Stimulated activated naive CD4-positive, alpha-beta T cell treated with Interleukin-2 at 50 U/mL for 16 hours (primary cell): ENCODE data around the gene FASN.

Experiments used
- DNase-seq: peaks from one replicate; lab custom pipeline; 2025; lab: John Stamatoyannopoulos, UW

The FASN gene

DNA sequence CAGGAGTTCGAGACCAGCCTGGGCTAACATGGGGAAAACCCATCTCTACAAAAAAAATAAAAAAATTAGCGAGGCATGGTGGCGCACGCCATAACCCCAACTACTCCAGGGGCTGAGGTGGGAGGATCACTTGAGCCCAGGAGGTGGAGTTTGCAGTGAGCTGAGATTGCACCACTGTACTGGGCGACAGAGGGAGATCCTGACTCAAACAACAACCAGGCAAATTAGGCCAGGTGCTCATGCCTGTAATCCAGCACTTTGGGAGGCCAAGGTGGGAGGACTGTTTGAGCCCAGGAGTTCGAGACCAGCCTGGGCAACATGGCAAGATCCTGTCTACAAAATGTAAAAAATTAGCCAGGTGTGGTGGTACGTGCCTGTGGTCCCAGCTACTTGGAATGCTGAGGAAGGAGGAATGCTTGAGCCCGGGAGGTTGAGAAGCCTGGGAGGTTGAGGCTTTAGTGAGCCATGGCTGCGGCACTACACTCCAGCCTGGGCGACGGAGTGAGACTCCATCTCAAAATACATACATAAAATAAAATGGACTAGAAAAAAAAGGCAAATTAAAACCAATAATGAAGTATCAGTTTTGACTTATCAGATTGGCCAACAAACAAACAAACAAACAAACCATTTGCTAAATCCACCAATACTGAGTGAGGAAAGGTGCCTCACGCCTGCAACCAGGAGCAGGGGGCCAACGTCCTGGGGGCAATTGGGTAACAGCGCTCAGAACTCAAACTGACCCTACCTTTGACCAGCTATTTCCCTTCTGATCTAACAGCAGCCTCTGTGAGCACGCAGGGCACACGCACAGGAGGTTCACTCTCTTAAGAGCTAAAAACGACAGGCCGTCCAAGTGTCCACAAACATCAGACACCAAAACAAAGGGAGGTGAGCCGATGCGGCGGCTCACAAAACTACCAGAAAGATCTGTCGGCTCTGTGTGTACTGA is 19.4 kb upstream of the FASN start:
- DNase-seq: no peak

DNA sequence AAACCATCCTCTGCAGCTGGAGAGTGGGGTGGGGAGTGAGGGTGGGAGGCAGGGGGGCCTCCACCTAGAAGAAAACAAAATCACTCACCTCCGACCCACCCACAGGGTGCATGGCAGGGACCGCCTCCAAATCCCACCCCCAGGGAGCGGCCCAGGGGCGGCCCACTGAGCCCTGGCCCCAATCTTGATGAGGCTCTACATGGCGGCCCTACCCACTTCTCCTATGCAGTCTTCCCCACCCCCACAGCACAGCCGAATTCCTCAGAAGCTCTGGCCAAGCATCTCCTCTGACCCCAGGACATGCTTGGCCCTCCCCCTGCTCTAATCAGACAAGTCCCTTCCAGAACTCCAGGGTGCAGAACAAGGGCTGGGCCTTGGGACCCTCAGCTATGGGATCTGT is 18.2 kb upstream of the FASN start:
- no peak for DNase-seq

DNA sequence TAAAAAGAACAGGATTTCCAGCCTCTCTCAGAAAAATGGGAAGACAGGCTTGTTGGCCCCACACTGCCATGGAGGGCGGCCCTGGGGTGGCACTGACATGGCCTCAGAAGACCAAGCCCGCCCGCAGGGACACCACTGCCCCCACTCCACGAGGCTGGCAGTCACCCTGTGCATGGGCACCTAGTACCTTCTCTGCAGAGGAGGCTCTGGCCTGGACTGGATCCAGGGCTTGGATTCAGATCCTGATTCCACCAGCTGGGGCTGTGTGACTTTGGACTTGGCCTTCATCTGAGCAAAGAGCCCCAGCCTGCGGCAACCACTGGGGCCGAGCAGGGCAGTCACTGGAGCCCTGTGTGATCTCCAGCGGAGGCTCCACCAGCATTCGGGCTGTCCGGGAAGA is 16.8 kb upstream of the FASN start:
- DNase-seq: no peak

DNA sequence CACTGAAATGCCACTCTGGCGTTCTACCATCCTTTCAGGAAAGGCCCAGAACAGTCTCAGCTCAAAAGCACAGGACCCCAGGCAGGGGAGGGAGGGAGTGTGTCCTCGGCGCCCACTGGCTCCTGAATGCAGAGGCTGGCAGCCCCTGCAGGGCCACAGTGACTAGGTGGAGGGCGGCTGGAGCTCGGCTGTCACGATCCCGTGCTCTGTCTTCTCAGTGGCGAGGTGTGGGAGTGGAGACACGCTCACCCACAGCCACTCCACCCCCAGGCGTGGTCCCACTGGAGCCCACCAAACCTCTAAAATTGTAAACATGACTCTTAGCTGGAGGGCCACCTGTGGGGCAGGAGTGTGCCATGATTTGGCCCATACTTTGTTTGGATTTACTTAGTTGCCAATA is 16.4 kb upstream of the FASN start:
- no peak for DNase-seq

DNA sequence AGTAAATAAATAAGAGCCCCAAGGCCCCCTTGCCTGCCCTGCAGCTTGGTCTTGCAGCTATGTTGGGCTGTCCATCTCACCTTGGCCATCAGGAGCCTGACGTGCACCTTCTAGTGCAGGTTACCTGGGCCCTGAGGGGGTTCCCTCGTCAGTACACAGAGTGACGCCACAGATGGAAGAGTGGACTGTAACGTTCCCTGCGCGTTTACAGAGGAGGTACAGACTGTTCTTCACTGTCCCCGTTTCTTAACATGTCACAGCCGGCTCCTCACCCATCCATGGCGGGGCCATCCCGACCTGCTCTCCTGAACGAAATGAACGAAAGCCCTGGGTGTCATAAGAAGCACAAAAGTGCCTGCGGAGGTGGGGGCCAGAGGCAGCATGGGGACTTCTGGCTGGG is 15.9 kb upstream of the FASN start:
- DNase-seq: no peak

DNA sequence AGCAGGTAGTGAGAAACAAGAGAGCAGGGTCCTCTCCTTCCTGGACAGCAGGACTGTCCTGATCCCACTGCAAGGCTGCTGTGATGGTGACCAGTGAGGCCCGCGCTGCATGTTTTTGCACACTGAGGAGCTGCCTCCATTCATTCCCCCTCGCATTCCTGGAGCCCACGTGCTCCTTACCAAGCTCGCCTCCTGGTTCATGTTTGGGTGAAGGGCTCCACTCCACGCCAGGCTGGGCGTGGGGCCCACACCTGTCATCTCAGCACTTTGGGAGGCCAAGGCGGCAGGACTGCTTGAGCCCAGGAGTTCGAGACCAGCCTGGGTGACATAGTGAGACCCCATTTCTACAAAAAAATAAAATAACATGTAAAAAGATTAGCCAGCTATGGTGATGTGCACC is 15.4 kb upstream of the FASN start:
- no peak for DNase-seq

DNA sequence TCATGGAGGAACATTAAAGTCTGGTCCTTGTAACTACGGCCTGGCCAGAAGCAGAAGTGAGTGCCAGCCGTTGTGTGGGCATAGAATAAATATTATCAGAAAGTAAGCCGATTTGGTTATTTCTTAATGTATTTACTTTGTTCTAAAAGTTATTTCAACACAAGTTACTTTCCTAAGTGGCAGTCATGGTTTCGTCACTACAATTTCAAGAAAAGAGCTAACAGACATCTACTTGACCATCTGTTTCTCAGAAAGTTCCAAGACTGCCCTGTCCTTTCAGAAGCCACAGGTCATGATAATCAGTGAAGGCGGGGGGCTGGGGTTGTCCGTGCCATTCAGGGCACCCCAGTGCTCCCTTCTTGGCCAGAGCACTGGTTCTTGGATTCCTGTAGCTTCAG is 14.9 kb upstream of the FASN start:
- DNase-seq: no peak

DNA sequence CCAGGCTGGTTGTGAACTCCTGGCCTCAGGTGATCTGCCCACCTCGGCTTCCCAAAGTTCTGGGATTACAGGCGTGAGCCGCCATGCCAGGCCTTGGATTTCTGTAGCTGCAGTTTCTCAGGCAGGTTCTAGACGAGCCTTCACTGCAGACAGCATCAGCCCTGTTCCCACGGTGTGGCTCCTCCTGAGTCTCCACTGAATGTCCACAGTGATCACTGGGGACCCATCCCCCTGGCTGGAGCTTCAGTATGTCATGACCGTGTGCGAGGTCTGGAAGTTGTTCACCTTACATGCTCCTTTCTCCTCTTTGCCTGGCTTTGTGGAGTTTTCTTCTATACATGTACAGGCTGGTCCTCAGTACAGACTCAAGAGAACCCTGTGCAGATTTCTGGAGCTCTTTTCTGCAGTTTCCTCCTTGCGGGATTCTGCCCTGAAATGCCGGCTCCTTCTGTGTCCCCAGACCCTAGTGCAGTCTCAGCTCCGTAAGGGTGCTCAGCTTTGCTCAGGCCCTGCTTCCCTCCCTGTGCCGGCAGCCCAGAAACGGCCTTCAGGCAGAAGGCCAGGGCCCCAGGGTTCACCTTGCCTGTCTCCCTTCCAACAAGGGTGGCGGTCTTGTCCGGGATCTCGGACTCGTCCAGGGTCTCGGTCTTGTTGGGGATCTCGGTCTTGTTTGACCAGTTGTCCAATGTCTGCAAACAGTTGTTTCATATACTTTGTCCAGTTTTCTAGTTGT is 14.3 kb upstream of the FASN start:
- DNase-seq: no peak

DNA sequence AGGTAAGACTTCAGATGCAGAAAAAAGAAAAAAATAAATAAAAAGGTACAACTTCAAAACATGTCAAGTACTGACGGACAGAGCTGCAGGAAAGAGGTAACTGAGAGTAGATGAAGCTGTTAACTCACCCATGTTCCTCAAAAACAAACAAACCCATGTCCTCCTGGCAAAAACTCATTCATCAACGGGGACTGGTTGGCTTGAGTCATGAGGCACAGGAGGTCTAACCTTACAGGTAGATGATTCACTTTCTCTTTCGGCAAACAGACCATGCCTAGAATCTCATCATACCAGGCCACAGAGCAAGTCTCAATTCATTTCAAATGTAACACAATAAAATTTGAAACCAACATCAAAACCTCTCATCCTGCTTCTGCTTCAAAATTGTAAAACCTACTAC is 12.3 kb upstream of the FASN start:
- DNase-seq: no peak

DNA sequence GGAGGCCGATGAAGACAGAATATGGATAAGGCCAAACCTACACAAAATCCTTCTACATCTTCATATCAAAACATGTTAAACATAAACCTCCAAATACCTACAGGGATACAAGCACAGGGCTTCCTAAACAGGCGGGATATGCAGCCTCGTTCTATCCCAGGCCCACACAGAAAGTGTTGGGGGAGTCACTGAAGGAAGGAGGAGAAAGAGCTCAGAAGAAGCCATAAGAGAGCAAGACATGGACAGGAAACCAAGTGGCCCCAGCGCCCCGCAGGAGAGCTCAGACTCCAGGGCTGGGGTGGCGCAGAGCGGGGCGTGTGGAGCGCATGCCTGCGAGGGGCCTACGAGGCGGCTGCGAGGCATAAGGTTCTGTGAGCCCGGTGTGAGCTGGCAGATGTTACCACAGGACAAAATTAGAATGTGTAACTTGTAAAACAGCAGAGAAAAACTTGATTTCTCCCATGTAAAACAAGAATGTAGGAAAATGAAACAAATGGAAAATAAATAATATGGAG is 11.0 kb upstream of the FASN start:
- no peak for DNase-seq

DNA sequence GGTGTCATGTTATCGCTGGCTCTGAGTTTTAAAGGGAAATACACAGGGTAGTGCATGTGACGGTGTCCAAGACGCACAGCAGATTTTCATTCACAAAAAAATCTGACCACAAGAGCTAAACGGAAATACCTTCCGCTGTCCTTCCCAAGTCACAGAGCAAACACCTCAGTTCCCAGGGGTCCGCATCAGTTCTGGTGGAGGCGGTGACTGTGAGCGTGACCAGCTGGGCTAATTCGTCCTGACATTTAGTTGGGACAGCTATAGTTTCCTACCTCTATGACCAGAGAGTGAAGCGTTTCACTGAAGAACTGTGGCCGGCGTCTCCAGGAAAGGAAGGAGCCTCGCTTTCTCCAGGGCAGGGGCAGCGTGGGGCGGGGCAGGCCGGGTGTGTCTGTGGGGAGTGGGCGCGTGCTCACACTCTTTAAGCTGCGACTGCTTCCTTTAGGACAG is 10.5 kb upstream of the FASN start:
- DNase-seq: no peak

DNA sequence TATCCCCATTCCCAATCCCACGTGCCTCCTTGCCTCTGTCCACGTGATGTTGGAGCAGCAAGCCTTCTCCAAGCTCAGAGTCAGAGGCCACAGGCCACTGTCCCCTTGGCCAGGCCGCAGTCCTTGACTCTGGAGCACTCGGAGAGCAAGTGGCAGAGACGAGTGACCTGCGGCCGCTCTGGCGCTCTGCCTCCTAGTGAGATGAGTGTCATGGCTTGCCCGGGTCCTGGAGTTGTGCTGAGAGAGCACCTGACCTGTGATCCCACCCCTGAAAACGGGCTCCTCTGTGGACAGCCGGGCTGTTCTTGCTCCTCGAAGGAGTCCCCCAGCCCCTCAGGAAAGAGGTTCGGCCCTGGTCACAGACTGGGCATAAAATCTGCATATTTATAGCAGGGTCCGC is 10.0 kb upstream of the FASN start:
- DNase-seq: no peak

DNA sequence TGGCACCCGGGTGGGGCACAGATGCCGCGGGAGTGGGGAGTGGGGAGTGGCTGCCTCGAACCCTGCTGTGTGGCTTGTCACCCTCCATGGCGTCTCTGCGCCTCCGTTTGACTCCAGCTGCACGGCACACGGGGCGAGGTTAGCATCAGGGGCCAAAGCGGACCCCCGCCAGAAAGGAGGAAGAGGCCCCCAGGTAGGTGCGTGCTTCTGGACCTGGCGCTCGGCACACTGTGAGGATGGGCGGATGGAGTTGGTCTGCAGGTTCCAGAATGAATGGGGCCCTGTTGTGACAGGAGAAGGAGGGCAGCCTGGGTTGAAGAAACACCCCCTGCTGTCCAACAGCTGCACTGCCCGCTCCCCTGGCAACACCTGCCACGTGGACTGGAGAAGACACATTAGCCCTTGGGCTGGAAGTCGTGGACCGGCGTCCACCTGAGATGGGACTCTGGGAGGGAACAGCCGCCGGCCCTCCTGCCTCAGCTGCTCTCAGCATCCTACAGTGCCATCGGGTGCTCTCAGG is 9.4 kb upstream of the FASN start:
- DNase-seq: no peak

DNA sequence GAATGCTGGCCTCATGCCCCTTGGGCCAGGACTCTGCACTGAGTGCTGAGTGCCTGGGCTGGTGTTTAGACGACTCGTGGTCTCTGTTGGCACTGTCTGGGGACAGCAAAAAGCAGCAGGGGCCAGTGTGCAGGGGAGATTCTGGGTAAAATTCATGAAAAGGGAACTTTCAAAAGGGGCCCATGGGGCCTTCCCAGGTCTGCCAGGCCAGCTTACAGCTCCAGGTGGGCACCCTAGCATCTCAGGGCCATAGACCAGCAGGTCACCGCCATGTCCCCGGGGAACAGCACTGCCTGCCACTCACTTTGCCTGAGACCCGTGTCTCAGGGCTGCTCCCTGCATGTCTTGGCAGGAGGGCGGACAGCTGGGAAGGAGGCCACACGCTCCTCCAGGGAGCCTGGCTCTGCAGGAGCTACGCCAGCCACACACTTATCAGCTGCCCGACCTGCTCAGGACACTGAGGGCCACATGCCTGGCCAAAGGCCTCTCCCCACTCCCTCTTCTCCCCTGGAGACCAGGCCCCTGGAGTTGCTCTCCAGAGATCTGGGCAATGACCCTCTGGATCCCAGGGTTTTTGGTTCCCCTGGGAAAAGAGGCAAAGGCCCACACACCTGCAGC is 8.8 kb upstream of the FASN start:
- no peak for DNase-seq

DNA sequence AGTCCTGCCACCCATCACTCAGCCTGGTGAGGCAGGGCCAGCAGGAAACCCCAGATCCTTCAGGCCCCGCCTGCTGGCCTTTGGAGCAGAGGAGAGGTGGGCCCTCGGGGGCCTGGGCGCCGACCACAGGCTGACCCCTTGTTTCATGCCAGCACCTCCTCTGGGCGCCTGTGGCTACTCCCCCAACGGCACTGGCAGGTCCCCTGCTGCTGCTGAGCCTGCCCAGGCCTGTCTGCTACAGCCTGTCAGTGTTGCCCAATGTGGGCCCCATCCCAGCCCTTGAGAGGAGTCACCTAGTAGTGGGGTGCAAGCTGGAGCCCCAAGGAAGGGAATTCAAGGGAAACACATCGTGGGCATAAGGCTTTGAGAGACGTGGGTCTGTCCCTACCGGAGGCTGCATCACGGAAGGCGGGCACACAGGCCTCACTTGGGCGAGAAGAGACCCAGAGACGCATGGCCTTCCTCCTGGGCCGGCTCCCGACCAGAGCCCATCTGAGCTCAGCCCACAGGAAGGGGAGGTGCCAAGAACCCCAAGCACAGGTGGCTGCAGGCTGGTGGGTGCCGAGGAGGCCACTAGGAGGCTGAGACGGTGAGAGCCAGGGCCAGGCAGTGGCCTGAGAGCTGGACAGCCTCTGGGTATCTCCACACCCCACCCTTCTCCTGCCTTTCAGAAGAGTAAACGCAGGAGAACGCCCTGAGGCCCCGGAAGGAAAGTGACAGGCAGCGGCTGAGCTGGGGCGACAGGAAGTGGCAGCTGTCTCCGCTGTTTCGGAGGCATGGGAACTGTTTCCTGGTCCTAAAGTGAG is 8.0 kb upstream of the FASN start:
- DNase-seq: peak; percentile 57

DNA sequence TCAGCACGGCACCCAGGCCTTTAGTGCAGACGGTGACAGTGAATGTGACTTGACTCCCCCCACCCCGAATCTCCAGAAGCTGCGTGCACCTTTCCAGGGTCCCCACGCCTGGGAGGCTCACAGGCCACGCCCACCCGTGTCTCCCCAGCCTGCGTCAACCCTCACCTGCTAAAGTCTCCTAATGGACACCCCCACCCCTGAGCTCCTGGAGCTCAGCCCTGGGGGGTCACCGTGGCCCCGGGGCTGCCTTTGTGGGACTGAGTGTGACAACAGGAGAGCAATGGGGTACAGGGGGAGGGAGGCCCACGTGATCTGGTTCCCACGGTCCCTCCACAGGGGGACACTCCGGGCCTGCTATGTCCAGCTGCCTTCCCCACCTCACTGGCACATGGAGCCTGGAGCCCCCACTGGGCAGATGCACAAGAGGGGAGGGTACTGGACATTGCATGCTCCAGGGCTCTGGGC is 7.4 kb upstream of the FASN start:
- DNase-seq: no peak

DNA sequence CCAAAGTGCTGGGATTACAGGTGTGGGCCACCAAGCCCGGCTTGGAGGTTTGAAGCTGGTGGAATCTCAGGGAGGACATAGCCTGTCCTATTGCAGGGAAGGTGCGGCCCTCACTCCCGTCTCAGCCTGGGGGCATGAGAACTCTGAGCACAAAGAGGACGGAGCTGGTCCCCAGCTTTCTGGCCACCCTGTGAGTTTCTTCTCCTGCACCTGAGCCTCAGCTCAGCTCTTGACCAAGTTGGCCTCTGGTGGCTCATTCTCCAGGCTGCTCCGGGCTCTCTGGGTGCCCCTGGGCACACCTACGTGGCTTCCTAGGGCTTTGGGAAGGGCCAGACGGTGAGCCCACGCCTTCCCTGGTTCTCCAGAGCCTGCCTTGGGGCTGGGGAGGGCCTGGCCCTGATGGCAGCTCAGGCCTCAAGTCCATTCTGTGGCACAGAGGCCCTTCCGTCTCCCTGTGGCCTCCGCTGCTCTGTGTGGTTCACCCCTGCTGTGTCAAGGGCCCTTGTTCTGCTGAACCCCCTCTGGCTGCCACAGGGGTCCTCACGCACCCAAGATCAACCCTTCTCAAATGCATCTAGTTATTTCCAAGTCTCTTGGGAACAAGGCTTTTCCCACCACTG is 6.9 kb upstream of the FASN start:
- DNase-seq: no peak

DNA sequence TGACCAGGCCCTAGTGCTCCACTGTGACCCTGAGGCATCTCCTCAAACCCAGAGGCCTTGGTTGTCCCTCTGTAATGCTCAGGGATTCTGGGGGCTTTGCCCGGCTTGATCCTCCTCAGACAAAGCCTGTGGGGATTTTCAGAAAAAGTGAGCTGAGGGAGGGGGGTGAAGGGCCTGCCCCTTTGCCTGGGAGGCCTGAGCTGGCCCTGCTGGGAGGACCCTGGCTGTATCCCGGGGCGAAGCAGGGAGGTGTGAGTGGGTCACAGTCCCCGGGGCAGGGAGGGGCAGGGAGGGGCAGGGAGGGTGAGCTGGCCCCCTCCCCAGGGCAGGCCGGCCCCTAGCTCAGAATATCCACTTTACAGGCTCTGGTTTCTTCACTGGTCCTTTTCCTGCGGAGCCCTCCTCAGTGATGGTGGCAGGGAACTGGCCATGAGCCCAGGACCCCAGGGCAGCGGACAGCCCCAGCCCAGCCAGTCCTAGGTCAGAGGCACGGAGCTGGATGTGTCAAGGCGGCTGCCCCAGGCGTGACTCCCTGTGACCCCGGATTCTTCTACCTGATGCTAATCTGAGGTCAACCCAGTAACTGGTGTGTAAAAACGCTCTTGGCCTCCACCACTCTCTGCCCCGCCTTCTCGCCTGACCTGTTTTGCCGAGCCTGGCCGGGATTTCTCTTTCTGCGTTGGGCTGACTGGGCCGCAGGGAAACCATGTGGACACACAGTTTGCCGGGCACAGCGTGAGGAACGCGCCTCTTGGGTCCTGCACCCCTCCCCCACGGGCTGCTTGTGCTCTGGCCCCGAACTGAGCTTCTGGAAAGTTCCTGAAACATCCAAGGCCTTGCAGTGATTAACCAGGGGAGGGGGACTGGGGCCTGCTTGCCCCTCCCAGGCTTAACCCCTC is 5.8 kb upstream of the FASN start:
- no peak for DNase-seq

DNA sequence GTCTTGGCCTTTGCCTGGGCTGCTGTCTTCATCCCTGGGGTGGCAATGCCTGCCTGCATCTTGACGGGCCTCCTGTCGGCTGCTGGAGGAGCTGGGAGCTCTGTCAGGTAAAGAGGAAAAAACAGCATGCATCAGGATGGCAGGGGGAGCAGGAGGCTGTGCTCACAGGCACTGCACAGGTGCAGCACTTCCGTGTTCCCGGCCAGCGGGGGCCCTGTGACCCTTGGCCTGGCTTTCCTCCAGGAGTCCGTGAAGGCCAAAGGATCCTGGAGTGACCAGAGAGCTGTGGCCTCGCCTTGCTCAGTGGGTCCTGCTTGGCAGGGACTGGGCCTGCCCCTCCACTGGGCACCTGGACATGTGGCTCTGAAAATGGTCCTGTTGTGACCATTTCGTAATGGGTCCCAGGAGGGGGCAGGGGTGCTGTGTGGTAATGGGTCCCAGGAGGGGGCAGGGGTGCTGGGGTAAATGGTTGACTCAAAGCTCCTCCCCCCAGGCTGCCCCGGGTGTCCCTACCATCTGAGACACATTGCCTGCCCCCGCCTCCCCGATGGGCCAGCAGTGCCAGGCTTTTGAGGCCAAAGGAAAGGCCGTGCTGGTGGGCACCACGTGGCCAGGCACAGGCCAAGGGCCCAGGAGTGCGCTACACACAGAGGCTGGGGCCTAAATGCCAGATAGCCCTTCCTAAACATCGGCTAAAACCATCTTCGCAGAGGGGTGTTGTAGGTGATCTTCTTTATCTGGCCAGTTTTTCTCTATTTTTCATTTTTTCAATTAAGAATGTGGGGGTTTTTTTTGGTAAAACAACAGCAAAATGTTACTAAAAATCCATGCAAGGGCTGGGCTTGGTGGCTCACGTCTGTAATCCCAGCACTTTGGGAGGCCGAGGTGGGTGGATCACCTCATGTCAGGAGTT is 4.0 kb upstream of the FASN start:
- DNase-seq: no peak
